ENCODE measurements around the gene PRRX1.

Gene PRRX1

DNA sequence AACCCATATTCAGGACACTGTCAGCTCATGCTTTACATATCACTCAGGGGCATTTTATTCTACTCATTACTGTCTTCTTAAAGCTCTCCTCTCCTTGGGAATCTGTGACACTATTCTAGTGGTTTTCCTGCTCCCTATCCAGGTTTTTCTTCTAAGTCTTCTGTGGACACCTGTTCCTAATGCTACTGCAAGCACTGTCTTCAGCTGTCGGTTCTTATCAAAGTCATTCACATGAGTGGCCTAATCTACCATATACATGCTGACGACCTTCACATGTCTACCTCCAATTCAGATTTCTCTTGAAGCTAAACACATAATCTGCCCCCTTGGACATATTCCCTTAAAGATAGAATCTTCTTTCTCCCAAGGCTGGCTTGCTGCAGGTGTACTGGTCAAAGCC is 39.8 kb upstream of the PRRX1 start:
- H3K4me3 ChIP-seq (ENCODE audit: low read depth, low read length): no peak overlapping the region
- TF ChIP-seq POLR2A (IDR thresholded peaks at IDR 0.05; ENCODE audit: extremely low read depth, insufficient read length): no peak
- TF ChIP-seq, protein P1, sequence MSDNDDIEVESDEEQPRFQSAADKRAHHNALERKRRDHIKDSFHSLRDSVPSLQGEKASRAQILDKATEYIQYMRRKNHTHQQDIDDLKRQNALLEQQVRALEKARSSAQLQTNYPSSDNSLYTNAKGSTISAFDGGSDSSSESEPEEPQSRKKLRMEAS (IDR thresholded peaks at IDR 0.05; ENCODE audit: low read depth, low read length): no peak
- TF ChIP-seq MYC (IDR thresholded peaks at IDR 0.05; ENCODE audit: low read depth, low read length): no peak

DNA sequence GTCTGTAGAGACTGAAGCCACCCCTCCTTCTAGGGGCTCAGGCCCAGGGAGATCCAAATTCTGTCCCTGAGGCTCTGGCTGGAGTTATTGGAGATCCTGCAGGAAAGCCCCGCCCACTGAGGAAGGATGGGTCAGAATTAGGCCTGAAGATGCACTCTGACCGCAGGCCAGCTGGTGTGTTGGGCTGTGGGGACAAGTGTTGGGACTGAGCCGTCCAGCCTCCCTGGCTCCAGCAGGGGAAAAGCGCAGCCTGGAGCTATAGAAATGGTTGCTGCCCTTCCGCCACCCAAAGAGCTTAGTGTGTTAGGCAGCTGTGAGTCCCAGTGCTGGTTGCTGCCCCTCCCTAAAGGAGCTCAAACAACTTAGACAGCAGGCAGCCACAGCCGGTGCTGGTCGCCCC is 33.0 kb upstream of the PRRX1 start:
- no peak for DNase-seq (ENCODE audit: low read depth)
- no peak for TF ChIP-seq MYC (IDR thresholded peaks at IDR 0.05; ENCODE audit: low read depth, low read length)
- TF ChIP-seq, protein P1 (IDR thresholded peaks at IDR 0.05; ENCODE audit: low read depth, low read length): no peak
- TF ChIP-seq POLR2A (IDR thresholded peaks at IDR 0.05; ENCODE audit: extremely low read depth, insufficient read length): no peak
- TF ChIP-seq, protein P2, sequence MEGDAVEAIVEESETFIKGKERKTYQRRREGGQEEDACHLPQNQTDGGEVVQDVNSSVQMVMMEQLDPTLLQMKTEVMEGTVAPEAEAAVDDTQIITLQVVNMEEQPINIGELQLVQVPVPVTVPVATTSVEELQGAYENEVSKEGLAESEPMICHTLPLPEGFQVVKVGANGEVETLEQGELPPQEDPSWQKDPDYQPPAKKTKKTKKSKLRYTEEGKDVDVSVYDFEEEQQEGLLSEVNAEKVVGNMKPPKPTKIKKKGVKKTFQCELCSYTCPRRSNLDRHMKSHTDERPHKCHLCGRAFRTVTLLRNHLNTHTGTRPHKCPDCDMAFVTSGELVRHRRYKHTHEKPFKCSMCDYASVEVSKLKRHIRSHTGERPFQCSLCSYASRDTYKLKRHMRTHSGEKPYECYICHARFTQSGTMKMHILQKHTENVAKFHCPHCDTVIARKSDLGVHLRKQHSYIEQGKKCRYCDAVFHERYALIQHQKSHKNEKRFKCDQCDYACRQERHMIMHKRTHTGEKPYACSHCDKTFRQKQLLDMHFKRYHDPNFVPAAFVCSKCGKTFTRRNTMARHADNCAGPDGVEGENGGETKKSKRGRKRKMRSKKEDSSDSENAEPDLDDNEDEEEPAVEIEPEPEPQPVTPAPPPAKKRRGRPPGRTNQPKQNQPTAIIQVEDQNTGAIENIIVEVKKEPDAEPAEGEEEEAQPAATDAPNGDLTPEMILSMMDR (IDR thresholded peaks at IDR 0.05; ENCODE audit: low read depth, low read length): no peak
- no peak overlapping the region for H3K4me3 ChIP-seq (ENCODE audit: low read depth, low read length)

More for the DNA sequence above, 39.8 kb upstream of the PRRX1 start:
- DNase-seq (ENCODE audit: low read depth): no peak

DNA sequence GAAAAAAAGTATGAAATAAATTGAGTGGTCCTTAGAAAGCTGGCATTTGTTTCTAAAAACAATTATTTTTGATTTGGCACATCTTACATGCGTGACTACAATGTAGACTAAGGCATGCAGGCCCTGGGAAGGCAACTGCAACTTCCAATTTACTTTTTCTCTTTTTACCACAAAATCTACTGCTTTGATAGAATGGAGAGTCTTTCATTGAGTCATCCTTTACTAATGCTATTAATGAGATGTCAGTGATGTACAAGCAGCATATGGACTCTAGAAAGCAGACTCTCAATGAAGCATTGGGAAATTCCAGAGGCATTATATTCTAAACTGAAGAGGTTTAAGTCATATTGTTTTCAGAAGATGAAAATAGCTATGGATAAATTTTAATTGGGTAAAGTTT is 29.6 kb upstream of the PRRX1 start:
- no peak for DNase-seq (ENCODE audit: low read depth)
- H3K4me3 ChIP-seq (ENCODE audit: low read depth, low read length): no peak overlapping the region
- TF ChIP-seq, protein P1 (IDR thresholded peaks at IDR 0.05; ENCODE audit: low read depth, low read length): no peak
- no peak for TF ChIP-seq MYC (IDR thresholded peaks at IDR 0.05; ENCODE audit: low read depth, low read length)
- TF ChIP-seq POLR2A (IDR thresholded peaks at IDR 0.05; ENCODE audit: extremely low read depth, insufficient read length): no peak

DNA sequence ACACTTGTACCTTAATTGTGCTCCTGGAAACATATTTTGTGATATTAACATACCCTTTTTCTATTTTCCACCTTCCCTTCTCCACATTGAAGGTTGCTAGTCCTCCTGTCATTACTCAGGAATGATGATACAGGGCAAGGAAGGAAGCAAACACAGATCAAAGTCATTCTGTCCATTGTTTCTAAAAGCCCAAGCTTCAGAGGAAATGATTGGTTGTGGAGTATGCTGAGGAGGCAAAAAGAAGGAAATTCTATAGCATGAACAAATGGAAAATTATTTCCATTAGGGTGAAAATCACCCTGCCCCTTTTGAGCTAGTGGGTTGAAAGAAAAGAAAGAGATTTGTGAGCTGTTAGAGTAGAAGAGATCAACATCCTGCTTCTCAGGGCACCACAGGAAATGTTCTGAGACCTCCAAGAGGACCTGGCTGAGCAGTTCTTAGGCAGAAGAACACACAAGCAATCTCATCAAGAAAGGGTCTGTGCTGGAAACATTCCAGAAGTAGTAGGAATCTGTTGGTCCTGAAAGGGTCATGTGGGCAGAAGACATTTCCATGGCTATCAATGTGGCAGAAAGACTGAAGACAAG is 29.0 kb upstream of the PRRX1 start:
- TF ChIP-seq MYC (IDR thresholded peaks at IDR 0.05; ENCODE audit: low read depth, low read length) (no peak), POLR2A (IDR thresholded peaks at IDR 0.05; ENCODE audit: extremely low read depth, insufficient read length) (no peak)
- TF ChIP-seq, protein P1 (IDR thresholded peaks at IDR 0.05; ENCODE audit: low read depth, low read length): no peak
- TF ChIP-seq, protein P2 (IDR thresholded peaks at IDR 0.05; ENCODE audit: low read depth, low read length): no peak
- no peak for DNase-seq (ENCODE audit: low read depth)
- H3K4me3 ChIP-seq (ENCODE audit: low read depth, low read length): no peak overlapping the region

DNA sequence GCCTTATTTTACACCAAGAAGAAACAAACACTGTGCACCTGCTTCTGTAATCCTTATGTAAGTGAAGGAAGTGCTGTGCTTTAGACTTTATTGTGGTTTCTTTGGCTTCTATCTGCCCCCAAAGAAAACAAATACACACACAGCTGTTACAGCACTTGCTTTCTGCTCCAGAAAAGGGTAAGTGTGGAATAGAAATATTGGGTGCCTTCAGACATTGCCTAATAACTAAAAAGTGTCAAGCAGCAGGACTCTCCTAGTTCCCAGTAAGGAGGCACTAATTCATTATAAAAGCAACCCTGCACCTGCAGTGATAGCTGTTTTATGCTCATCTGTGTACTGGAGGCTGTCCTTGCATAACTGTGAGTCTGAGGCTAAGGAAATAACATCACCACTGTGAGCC is 23.4 kb upstream of the PRRX1 start:
- TF ChIP-seq MYC (IDR thresholded peaks at IDR 0.05; ENCODE audit: low read depth, low read length) (no peak), POLR2A (IDR thresholded peaks at IDR 0.05; ENCODE audit: extremely low read depth, insufficient read length) (no peak)
- TF ChIP-seq, protein P2 (IDR thresholded peaks at IDR 0.05; ENCODE audit: low read depth, low read length): no peak
- TF ChIP-seq, protein P1 (IDR thresholded peaks at IDR 0.05; ENCODE audit: low read depth, low read length): no peak
- H3K4me3 ChIP-seq (ENCODE audit: low read depth, low read length): no peak overlapping the region
- no peak for DNase-seq (ENCODE audit: low read depth)

DNA sequence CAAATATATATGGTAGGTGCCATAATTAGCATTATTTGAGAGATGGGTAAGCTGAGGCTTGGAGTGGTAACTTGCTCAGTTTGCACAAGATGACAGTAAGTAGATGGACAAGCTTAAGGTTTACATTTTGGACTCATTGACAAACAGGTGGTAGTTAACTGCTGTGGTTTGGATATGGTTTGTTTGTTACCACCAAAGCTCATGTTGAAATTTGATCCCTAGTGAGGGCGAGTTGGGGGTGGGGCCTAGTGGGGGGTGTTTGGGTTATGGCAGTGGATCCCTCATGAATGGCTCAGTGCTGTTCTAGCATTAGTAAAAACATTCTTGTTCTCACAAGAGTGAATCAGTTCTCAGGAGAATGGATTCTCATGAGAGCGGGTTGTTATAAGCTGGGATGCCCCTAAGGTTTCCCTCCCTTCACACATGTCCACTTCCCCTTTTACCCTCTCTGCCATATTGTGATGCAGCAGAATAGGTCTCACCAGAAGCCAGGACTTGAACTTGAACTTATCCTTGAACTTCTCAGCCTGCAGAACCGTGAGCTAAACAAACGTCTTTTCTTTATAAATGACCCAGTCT is 6.6 kb upstream of the PRRX1 start:
- no peak overlapping the region for H3K4me3 ChIP-seq (ENCODE audit: low read depth, low read length)
- no peak for DNase-seq (ENCODE audit: low read depth)
- no peak for TF ChIP-seq MYC (IDR thresholded peaks at IDR 0.05; ENCODE audit: low read depth, low read length)
- TF ChIP-seq, protein P1 (IDR thresholded peaks at IDR 0.05; ENCODE audit: low read depth, low read length): no peak
- TF ChIP-seq, protein P2 (IDR thresholded peaks at IDR 0.05; ENCODE audit: low read depth, low read length): no peak
